NB4 (cell line): ENCODE measurements around the gene EBI3.

Source experiments
- CTCF ChIP-seq: IDR thresholded peaks from one replicate; pipeline ENCODE4 v1.5.1; 2012; ENCODE audit warnings: low read depth, low read length
- MYC ChIP-seq: IDR thresholded peaks from 2 replicates; pipeline ENCODE4 v1.6.1; 2011; ENCODE audit warnings: low read depth, low read length
- POLR2A ChIP-seq: IDR thresholded peaks from 2 replicates; pipeline ENCODE4 v1.6.1; 2011; ENCODE audit warnings: mild to moderate bottlenecking; ENCODE audit not compliant: insufficient read length; ENCODE audit errors: extremely low read depth

DNA sequence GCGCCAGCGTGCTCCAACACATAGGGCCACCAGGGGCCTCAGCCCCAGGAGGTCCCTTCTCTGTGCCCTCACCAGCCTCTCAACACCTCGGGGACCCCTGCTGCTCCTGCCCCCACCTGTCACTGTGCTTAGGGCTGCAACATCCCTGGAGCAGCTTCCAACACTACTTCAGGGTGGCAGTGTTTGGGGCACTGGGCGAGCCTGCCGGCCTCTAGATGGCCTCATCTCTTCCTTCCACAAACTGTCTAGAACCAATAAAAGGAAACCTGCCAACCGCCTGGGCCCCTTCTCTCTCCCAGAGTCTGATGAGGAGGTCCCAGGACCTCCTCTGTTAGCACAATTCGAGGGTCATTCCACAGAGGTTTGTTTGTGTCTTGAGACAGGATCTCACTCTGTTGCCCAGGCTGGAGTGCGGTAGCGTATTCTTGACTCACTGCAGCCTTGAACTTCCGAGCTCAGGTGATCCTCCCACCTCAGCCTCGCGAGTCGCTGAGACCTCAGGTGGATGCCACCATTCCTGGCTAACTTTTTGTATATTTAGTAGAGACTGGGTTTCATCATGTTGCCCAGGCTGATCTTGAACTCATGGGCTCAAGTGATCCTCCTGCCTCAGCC, 39.6 kb downstream of the EBI3 start:
- TF ChIP-seq CTCF: no peak
- no peak for TF ChIP-seq MYC
- TF ChIP-seq POLR2A: no peak
